Non-pigmented ciliary epithelial cell (primary cell): Measurements from ENCODE around the gene PDGFRA.

Source experiments
- DNase-seq: peaks from one replicate; pipeline ENCODE4 v3.0.0-alpha.2; 2010; ENCODE audit warnings: low read depth

Gene PDGFRA

GRCh38 chr4:54256491-54257486 is 27.7 kb downstream of the PDGFRA start:
- no peak for DNase-seq

DNA sequence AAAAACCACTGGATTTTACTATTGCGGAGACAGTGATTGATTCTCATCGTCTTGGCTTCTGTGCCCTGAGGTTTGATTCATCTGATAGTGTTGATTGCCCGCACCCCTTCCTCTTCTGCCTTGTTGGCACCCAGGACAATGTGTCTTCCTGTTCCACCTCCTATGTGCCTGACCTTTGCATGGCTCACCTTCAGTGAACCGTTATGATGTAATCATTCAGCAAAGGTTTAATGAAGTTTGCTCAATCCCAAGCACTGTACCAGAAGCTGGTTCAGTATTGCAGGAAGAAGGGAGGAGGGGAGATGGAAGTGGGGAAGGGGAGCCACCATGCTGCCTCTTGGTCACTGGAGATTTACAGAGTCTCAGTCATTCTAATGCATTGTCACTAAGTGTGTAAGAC is 36.3 kb downstream of the PDGFRA start:
- DNase-seq, result no peak

- no peak for DNase-seq
Observed at GRCh38 chr4:54268151-54268550, 39.1 kb downstream of the PDGFRA start.

DNA sequence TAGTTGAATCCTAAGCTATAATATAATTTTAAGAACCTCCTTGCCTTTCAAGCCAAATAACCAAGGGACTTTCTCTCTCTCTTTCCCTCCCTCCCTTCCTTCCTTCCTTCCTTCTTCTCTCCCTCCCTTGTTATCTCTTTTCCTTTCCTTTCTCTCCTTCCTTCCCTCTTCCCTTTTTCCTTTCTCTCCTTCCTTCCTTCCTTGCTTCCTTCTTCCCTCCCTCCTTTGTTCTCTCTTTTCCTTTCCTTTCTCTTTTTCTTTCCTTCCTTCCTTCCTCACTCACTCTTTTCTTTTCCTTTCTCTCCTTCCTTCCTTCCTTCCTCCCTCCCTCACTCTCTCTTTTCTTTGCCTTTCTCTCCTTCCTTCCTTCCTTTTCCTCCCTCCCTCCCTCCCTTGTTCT is 42.4 kb downstream of the PDGFRA start:
- DNase-seq, result no peak

DNA sequence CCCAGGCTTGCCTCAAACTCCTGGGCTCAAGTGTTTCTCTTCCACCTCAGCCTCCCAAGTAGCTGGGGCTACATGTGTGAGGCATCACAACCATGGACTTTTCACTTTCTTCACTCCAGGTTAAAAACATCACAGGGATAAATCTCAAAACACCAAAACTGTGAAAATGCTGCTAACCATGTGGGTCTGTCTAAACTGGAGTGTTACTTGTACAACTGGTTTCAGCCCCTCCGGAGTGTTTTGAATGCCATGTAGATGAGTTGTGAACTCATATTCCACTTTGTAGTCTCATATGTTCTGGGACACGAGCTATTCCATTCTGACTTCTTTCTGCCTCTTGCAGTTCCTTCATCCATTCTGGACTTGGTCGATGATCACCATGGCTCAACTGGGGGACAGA is 43.0 kb downstream of the PDGFRA start:
- no peak for DNase-seq

DNA sequence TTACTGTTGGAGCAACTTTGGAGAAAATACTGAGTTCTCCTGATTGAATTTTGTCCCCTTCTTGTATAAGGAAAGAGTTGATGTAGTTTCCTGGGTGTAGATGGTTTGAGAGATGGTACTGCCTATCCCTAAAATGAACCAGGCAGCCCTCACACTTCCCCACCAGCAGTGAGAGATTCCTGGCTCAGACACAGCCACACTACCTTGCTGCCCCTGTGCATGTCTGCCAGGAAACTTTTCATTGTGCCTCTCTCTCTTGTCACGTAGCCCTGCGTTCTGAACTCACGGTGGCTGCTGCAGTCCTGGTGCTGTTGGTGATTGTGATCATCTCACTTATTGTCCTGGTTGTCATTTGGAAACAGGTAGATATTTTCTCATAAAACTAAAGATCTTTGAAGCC is 45.2 kb downstream of the PDGFRA start:
- no peak for DNase-seq

DNA sequence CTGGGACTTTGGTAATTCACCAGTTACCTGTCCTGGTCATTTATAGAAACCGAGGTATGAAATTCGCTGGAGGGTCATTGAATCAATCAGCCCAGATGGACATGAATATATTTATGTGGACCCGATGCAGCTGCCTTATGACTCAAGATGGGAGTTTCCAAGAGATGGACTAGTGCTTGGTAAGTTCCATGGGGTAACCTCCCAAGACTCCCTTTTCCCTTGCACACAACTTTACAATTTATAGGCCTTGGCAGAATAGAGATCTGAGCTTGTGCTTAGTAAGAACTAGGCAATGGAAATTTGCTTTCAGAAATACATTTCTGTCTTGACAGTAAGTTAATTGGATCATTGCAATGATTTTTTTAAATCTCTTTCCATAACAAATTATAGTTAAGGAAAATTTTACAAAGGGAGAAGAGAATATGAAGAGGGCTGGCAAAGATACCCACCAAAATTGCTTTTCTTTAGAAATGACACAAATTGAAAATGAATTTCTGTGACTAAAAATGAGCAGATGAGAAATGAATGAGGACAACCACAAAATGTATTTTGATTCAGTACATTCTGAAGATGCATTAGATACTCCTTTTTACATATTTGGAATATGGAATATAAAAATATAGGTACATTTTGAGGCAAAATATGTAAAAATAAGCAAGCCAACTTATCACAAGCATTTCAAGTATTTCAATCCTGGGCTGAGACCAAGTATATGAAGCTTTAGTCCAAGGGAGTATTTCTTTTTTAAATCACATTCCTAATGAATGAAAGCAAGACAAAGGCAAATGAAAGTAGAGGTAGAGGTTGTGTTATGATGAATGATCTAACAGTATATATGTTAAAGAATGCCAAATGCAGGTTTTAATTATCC is 45.9 kb downstream of the PDGFRA start:
- no peak for DNase-seq

DNA sequence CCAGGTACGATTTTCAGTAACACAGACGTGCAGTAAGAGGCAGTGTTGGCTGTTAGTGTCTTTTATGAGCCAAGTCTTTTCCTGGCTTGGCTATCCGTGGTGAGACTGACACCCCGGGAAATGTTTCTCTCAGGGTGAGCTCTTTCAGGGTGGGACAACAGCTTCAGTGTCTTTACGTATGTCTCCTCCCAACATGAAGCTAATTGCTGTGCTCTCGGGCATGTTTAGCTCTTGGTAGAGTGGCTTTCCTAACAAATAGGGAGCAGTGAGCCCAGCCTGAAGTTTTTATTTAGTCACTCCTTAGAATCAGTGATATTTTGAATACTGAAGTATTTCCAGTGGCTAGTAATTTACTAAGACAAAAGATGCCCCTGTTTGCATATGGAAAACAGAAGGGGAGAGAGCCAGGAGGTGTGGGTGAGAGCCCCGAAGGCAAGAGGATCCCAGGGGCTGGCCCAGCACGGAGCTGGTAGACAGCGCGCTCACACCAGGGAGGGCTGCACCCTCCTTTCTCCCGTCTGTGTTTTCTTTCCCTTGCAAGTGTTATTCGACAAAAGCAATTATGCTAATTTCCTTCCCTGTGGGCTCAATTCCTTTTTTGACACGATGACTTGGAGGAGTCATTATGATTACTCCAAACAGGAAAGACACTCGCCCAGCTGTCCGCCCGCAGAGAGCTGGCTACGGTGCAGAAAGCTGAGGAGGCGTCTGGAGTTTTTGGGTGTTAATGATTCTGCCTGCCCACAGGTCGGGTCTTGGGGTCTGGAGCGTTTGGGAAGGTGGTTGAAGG is 47.7 kb downstream of the PDGFRA start:
- no peak for DNase-seq

DNA sequence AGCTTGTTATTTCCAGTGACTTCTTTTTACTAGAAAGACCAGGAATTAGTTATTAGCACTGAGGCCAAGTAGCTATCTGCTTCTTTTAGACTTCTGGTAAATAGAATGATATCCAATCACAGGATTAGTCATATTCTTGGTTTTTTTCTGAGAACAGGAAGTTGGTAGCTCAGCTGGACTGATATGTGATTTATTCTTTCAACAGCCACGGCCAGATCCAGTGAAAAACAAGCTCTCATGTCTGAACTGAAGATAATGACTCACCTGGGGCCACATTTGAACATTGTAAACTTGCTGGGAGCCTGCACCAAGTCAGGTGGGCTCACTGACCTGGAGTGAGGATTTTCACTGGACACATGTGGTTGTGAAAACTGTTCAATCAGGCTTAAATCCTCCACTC is 48.6 kb downstream of the PDGFRA start:
- peak; percentile 45 for DNase-seq

- DNase-seq, result no peak
Observed at GRCh38 chr4:54278216-54278615, 49.1 kb downstream of the PDGFRA start.

DNA sequence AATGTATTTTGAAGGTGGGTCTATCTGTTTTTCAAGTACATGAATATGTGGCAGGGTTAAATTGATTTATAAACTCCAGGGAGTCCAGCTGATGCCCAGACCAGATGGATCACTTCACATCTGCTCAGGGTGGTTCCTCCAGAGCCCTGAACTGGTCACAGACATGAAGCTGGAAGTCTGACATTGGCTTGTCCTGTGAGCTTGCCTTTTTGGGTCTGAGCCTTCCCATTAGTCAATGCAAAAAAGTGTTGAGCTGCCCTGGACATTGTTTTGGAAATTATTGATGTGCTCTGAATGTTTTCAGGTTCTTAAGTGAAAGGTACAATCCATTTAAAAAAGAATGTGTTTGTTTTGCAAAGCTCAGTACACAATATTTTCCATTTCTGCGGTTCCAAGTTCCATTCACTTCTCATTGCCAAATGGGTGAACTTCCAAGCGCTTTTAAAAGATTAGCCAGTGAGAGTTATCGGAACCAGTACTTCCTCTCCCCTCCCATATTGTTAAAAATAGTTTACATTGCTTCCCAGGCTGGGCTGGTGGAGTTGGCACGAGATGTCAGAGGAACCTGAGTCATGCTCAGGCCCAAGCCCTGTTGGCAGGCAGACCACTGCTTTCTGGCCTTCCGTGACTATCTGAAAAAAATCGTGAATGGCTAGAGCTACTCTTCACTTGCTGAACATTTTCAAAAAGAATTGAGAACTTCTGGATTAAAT is 52.1 kb downstream of the PDGFRA start:
- peak; percentile 26 for DNase-seq

DNA sequence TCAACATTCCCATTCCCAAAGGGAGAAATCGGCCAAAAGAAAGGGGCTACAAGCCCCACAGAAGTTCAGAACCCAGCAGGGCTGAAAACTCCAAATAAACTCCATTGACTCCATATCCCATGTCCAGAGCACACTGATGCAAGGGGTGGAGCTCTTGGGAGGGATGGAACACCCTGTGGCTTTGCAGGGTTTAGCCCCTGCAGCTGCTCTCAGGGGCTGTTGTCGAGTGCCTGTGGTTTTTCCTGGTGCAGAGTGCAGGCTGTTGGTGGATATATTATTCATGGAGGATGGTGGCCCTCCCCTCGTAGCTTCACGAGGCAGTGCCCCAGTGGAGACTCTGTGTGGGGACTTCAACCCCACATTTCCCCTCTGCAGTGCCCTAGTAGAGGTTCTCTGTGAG is 53.7 kb downstream of the PDGFRA start:
- no peak for DNase-seq

DNA sequence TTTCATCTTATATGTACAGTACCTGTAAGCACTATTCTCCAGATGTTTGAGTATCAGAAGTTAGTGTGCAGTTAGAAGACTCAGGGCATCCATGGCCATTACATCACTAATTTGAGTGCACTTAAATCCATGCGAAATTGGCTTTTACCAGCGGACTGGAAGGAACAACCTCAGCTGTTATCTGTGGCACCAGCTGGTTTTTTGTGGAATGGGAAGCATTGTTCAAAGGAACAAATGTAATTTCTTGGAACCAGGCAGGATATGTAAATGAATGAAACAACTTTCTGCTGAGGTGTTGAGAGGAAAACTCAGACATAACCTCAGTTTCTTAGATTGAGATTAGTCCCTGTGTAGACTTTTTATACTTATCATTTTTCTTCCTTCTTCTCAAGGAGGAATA is 60.2 kb downstream of the PDGFRA start:
- DNase-seq, result no peak

GRCh38 chr4:54290980-54291379 is 61.9 kb downstream of the PDGFRA start:
- DNase-seq, result no peak

DNA sequence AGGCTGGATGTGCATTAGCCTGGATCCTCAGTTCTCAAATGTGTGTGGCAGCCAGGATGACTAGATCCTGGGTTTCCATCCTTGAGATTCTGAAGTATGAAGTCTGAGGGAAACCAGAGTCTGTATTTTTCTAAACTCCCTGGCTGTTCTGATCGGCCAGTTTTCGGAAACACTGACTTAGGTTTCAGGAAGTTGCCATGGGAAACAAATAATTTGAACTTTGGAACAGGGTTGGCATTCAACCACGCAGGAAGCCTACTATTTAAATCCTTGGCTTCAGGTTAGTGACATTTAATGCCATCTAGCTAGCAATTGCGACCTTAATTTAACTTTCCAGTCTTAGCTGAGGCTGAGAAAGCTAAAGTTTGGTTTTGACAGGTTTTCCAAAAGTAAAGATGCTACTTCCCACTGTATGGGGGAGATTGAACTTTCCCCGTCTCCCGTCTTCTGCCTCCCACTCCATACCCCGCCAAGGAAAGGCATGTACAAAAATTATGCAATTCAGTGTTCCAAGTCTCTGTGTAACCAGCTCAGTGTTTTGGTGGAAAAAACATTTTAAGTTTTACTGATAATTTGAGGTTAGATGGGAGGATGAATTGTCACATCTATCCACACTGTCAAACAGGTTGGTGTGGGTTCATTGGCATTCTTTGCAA is 67.6 kb downstream of the PDGFRA start:
- DNase-seq, result no peak

GRCh38 chr4:54308110-54308509 is 79.0 kb downstream of the PDGFRA start:
- DNase-seq, result no peak

DNA sequence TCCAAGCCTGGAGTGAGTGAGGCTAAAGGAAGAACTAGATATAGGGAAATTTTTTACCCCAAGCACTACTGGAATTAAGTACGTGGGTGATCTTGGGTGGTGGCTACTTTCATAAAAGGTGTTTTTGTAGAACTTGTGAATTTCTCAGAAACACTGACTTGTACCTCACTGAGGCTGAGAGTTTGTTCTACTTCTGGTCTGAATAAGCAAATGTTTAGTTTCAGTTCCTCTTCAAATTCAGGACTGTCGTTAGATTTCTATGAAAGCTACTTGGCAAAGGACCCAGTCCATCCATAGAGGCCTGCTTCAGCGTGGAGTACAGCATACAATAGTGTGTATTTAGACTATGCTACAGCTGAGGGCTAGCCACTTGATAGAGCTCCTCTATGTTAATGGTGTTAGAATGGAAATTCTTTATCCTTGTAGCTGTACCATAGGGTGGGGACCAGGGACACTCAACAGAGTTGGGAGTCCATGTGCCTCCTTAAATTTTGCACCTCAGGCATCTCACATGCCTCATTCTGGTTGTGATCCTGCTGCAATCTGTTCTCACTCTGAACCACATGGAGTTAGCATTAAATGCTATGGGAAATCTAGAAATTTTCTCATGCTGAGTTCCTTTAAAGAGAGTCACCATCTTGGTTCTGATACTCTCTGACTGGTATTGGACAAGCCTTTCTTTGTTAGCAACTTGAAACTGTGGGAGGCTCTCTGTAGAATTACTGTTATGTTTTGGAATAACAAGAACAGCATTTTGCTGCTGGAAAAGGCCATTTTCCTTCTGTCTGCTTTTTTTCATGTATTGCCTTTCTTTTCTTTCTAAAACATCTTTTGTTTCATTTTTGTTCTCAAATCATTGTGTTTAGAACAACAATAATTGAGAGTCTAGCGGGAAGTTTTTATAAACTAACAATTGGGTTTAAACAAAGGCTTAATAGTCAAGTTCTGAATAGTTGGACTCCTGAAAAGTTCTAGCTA is 86.8 kb downstream of the PDGFRA start:
- no peak for DNase-seq

GRCh38 chr4:54317690-54318089 is 88.6 kb downstream of the PDGFRA start:
- no peak for DNase-seq

- DNase-seq, result peak; percentile 27
Observed at GRCh38 chr4:54318904-54319303, 89.8 kb downstream of the PDGFRA start.
